CD14-positive monocyte (primary cell): ENCODE results near the gene CCT3. TPM values are rescaled to one million over a fixed set of nuclear protein-coding genes. Genes with fewer than 3 reads are reported as not detected.
A peak's percentile ranks its signal among the peaks of the same experiment; 100 is the strongest.

Source experiments
- DNase-seq, 3 donors: peaks; one replicate each; pipeline ENCODE4 v3.0.0-alpha.2; 2011 to 2022
- H2AFZ ChIP-seq: 2 replicates; pipeline ENCODE4 v1.6.0; 2012; ENCODE audit warnings: mild to moderate bottlenecking, low read depth, low read length, inconsistent platforms; ENCODE audit not compliant: insufficient read depth, poor library complexity, severe bottlenecking
- H3K27ac ChIP-seq, 2 donors: 1 replicate in 1 of 2; 2 replicates in 1 of 2; pipeline ENCODE4 v1.5.1; 2012 to 2013; ENCODE audit warnings: low read length in 2 of 2, control low read depth in 1 of 2, inconsistent platforms in 1 of 2, low read depth in 1 of 2, mild to moderate bottlenecking in 1 of 2
- H3K27me3 ChIP-seq, 2 donors: one replicate each; pipeline versions ENCODE4 v1.6.0 to v1.6.1; 2011 to 2013; ENCODE audit warnings: low read length in 2 of 2; ENCODE audit not compliant: control insufficient read depth in 2 of 2, insufficient read depth in 2 of 2
- H3K36me3 ChIP-seq, 2 donors: replicated peaks in 1 of 2; 1 replicate in 1 of 2; 2 replicates in 1 of 2; pipeline versions ENCODE4 v1.5.1 to v1.6.1; 2012 to 2013; ENCODE audit warnings: low read length in 2 of 2, control low read depth in 1 of 2, inconsistent platforms in 1 of 2, mild to moderate bottlenecking in 1 of 2; ENCODE audit not compliant: insufficient read depth in 2 of 2, control insufficient read depth in 1 of 2
- H3K4me1 ChIP-seq, 2 donors: 1 replicate in 1 of 2; 2 replicates in 1 of 2; pipeline versions ENCODE4 v1.5.1 to v1.6.1; 2012 to 2013; ENCODE audit warnings: low read length in 2 of 2, control low read depth in 1 of 2, inconsistent platforms in 1 of 2, mild to moderate bottlenecking in 1 of 2, moderate library complexity in 1 of 2; ENCODE audit not compliant: insufficient read depth in 2 of 2, control insufficient read depth in 1 of 2
- H3K4me2 ChIP-seq: replicated peaks from 2 replicates; pipeline ENCODE3; 2012; ENCODE audit warnings: low read length, moderate library complexity, mild to moderate bottlenecking; ENCODE audit not compliant: poor library complexity, severe bottlenecking; ENCODE audit errors: extremely low read depth
- H3K4me3 ChIP-seq, 3 experiments: fragments of 200-600 bp in 1 of 3; sonication (generic) in 1 of 3; replicated peaks in 1 of 3; 1 replicate in 2 of 3; 2 replicates in 1 of 3; pipeline ENCODE4 v1.5.1; 2011 to 2013; ENCODE audit warnings: low read length in 3 of 3, mild to moderate bottlenecking in 3 of 3, control low read depth in 2 of 3, low read depth in 2 of 3, inconsistent platforms in 1 of 3, moderate library complexity in 1 of 3
- H3K79me2 ChIP-seq: 2 replicates; pipeline ENCODE4 v1.6.0; 2012; ENCODE audit warnings: mild to moderate bottlenecking, control low read depth, inconsistent platforms, low read length, moderate library complexity; ENCODE audit not compliant: insufficient read depth
- H3K9ac ChIP-seq: 2 replicates; pipeline ENCODE4 v1.6.0; 2017; ENCODE audit warnings: low read length, mild to moderate bottlenecking; ENCODE audit not compliant: insufficient read depth, poor library complexity, severe bottlenecking
- H3K9me3 ChIP-seq, 2 donors: replicated peaks in 1 of 2; 1 replicate in 1 of 2; 2 replicates in 1 of 2; pipeline versions ENCODE4 v1.5.1 to v1.6.1; 2012 to 2013; ENCODE audit warnings: low read length in 2 of 2, control low read depth in 1 of 2; ENCODE audit not compliant: control insufficient read depth in 1 of 2, insufficient read depth in 1 of 2
- H4K20me1 ChIP-seq: 2 replicates; pipeline ENCODE4 v1.6.0; 2012; ENCODE audit warnings: mild to moderate bottlenecking, low read length, control low read depth, moderate library complexity; ENCODE audit not compliant: insufficient read depth
- H3K27ac Mint-ChIP-seq, 7 donors: one replicate each; pipeline ENCODE4 v1.8.0; 2020; ENCODE audit warnings: mild to moderate bottlenecking in 7 of 7, mixed read lengths in 7 of 7, moderate library complexity in 6 of 7, inconsistent platforms in 2 of 7
- H3K27me3 Mint-ChIP-seq, 3 donors: one replicate each; pipeline ENCODE4 v1.8.0; 2021 to 2022; ENCODE audit warnings: low read depth in 3 of 3, mild to moderate bottlenecking in 3 of 3, mixed read lengths in 3 of 3, moderate library complexity in 3 of 3, inconsistent platforms in 1 of 3
- H3K36me3 Mint-ChIP-seq, 2 donors: one replicate each; pipeline ENCODE4 v1.8.0; 2020; ENCODE audit warnings: mixed read lengths in 2 of 2, inconsistent platforms in 1 of 2, mild to moderate bottlenecking in 1 of 2
- H3K4me1 Mint-ChIP-seq: one replicate; pipeline ENCODE4 v1.8.0; 2020; ENCODE audit warnings: mild to moderate bottlenecking, mixed read lengths
- H3K4me3 Mint-ChIP-seq, 2 donors: one replicate each; pipeline ENCODE4 v1.8.0; 2020; ENCODE audit warnings: mild to moderate bottlenecking in 2 of 2, mixed read lengths in 2 of 2, moderate library complexity in 1 of 2
- H3K9me3 Mint-ChIP-seq, 7 donors: one replicate each; pipeline ENCODE4 v1.8.0; 2020 to 2022; ENCODE audit warnings: mixed read lengths in 7 of 7, mild to moderate bottlenecking in 6 of 7, moderate library complexity in 6 of 7, inconsistent platforms in 2 of 7
- CTCF ChIP-seq: fragments of 200-600 bp; IDR thresholded peaks from one replicate; pipeline ENCODE4 v1.8.0; 2022; ENCODE audit warnings: antibody characterized with exemption, mild to moderate bottlenecking
- WGBS: methylation state at CpG from one replicate; pipeline ENCODE4 v1.1.5; 2013; ENCODE audit warnings: missing lambda C conversion rate; ENCODE audit not compliant: insufficient coverage; 5-methylcytosine and 5-hydroxymethylcytosine counted together
- intact Hi-C, 2 donors: fragments of 100-400 bp; cut with micrococcal nuclease; formaldehyde crosslinking; loops; one replicate each; pipeline versions ENCODE4 v1.15.0 to v1.15.1; 2023
- polyA plus RNA-seq, 3 donors: library from polyadenylated mRNA; depleted of rRNA in 1 of 3; unstranded in 2 of 3; stranded (reverse) in 1 of 3; fragments of 300-500 nt in 2 of 3; fragments of >200 nt in 1 of 3; fragmentation: Illumina TruSeq in 2 of 3; gene quantifications; 1 replicate in 2 of 3; 2 replicates in 1 of 3; pipeline ENCODE4 v1.2.3, GENCODE V29; 2012 to 2021

Gene CCT3
- polyA plus RNA-seq, 3 donors, result 65.3 to 97.3 (median 94.8) TPM

- Mint-ChIP-seq H3K36me3 (peaks cover 16 to 19% of the 10 kb centered on the region in 2 donors), H3K4me1 (peaks cover 41% of the 10 kb centered on the region), H3K27ac (peak within 1 kb of the TSS; percentile 19 to 90 (median 79)), H3K4me3 (peak within 1 kb of the TSS; percentile 92 to 96), H3K9me3 (peaks cover 0 to 3% (median 0%) of the 10 kb centered on the region in 7 donors), H3K27me3 (peaks cover 0 to 3% (median 2%) of the 10 kb centered on the region in 3 donors)
- peak within 1 kb of the TSS; percentile 100 for H3K4me2 ChIP-seq
- H2AFZ ChIP-seq, result peak within 1 kb of the TSS; percentile 99
- peaks cover 6% of the 10 kb centered on the region for H3K79me2 ChIP-seq
- H3K4me3 ChIP-seq, result peak within 1 kb of the TSS; percentile 68 to 88 (median 77)
- no peaks in the 10 kb centered on the region for H3K9me3 ChIP-seq
- H3K27ac ChIP-seq, result peak within 1 kb of the TSS; percentile 16 to 78
- intact Hi-C loops, result no loop called here
- peaks cover 10 to 22% of the 10 kb centered on the region in 2 donors for H3K36me3 ChIP-seq
- H3K9ac ChIP-seq, result peak within 1 kb of the TSS; percentile 72
- peaks cover 29 to 31% of the 10 kb centered on the region in 2 donors for H3K4me1 ChIP-seq
- WGBS, result 0% methylated on average over 11 of the region's 17 CpGs
- peaks cover 6% of the 10 kb centered on the region for H4K20me1 ChIP-seq
- H3K27me3 ChIP-seq, result no peaks in the 10 kb centered on the region
- peak; percentile 35 to 56 (median 50) for DNase-seq
- no peak for TF ChIP-seq CTCF
These were observed 42.6 kb downstream of the CCT3 start, which contains the start of gene GLMP for GRCh38 chr1:156295391-156295947. TSS of gene GLMP (minus strand) at chr1:156295679. CDS start at chr1:156295645, 34 bp downstream.

- peaks cover 6% of the 10 kb centered on the region for H4K20me1 ChIP-seq
- H3K27ac ChIP-seq, result no peak overlapping the region
- H3K4me1 ChIP-seq, result peaks cover 29 to 31% of the 10 kb centered on the region in 2 donors
- H3K4me3 ChIP-seq, result no peak overlapping the region
- TF ChIP-seq CTCF, result no peak
- no peaks in the 10 kb centered on the region for H3K9me3 ChIP-seq
- no peaks in the 10 kb centered on the region for H3K27me3 ChIP-seq
- Mint-ChIP-seq H3K4me3 (peak overlapping the region in 1 of 2 donors; percentile 21), H3K4me1 (peaks cover 44% of the 10 kb centered on the region), H3K27me3 (peaks cover 0 to 2% (median 2%) of the 10 kb centered on the region in 3 donors), H3K27ac (peak overlapping the region in 2 of 7 donors; percentile 10 to 33), H3K36me3 (peaks cover 26 to 28% of the 10 kb centered on the region in 2 donors), H3K9me3 (peaks cover 0 to 3% (median 0%) of the 10 kb centered on the region in 7 donors)
- H3K36me3 ChIP-seq, result peaks cover 12 to 29% of the 10 kb centered on the region in 2 donors
- DNase-seq, result no peak
- H3K4me2 ChIP-seq, result no peak overlapping the region
- H3K79me2 ChIP-seq, result peaks cover 6% of the 10 kb centered on the region
- intact Hi-C loops, result no loop called here
- WGBS, result 100% methylated on average over 4 of the region's 9 CpGs
- no peak overlapping the region for H2AFZ ChIP-seq
- no peak overlapping the region for H3K9ac ChIP-seq
These were observed 44.2 kb downstream of the CCT3 start for GRCh38 chr1:156293895-156294294.
